HEK293 (cell line): ENCODE results near the gene CYP21A2.
"Not testable (repeated sequence)": the region's sequence is repeated elsewhere in the genome, so short reads cannot be mapped to it uniquely, and the experiment has no call there.

ENCODE experiments used
- CTCF ChIA-PET: fragments of 350-600 bp; formaldehyde crosslinking; extraction: SDS; loops from one replicate; lab custom pipeline; 2021; ENCODE audit warnings: antibody characterized with exemption; lab: Yijun Ruan, JAX
- POLR2A ChIA-PET: fragments of 300-600 bp; formaldehyde crosslinking; extraction: SDS; loops from one replicate; lab custom pipeline; 2020; ENCODE audit warnings: antibody characterized with exemption, inconsistent platforms; lab: Yijun Ruan, JAX
- H3K27ac ChIP-seq: fragments of 200-500 bp; sonication (Bioruptor generic); 2 replicates; pipeline ENCODE4 v1.5.1; 2014; ENCODE audit warnings: low read depth, low read length, control low read depth, inconsistent platforms; ENCODE audit errors: extremely low read depth
- H3K36me3 ChIP-seq, 2 experiments: fragments of 200-500 bp in 1 of 2; sonication (Bioruptor generic) in 1 of 2; 1 replicate in 1 of 2; 2 replicates in 1 of 2; pipeline ENCODE4 v1.5.1; 2014 to 2017; ENCODE audit warnings: inconsistent platforms in 2 of 2, low read length in 2 of 2; ENCODE audit not compliant: control insufficient read depth in 2 of 2, insufficient read depth in 1 of 2
- H3K4me1 ChIP-seq: fragments of 200-500 bp; sonication (Bioruptor generic); 2 replicates; pipeline ENCODE4 v1.5.1; 2014; ENCODE audit warnings: mild to moderate bottlenecking, low read length, inconsistent platforms; ENCODE audit not compliant: control insufficient read depth, insufficient read depth
- H3K4me3 ChIP-seq: 2 replicates; pipeline ENCODE4 v1.5.1; 2011; ENCODE audit warnings: low read depth, mild to moderate bottlenecking, control low read depth, low read length, moderate library complexity
- H3K9me3 ChIP-seq: fragments of 200-500 bp; sonication (Bioruptor generic); 2 replicates; pipeline ENCODE4 v1.5.1; 2014; ENCODE audit warnings: low read depth, low read length, inconsistent platforms; ENCODE audit not compliant: control insufficient read depth, insufficient read depth
- TCF7L2 ChIP-seq: IDR thresholded peaks from 2 replicates; pipeline ENCODE4 v1.6.1; 2011; ENCODE audit warnings: low read depth, mild to moderate bottlenecking, inconsistent platforms, low read length, moderate library complexity, borderline replicate concordance
- WT1 ChIP-seq: fragments of 450-650 bp; formaldehyde crosslinking; IDR thresholded peaks from 2 replicates; pipeline ENCODE4 v1.5.1; 2016; ENCODE audit warnings: missing biosample characterization, missing genetic modification characterization
- ZBTB20 ChIP-seq: fragments of 450-650 bp; formaldehyde crosslinking; IDR thresholded peaks from 2 replicates; pipeline ENCODE4 v1.5.1; 2016; ENCODE audit warnings: missing biosample characterization, missing genetic modification characterization
- ZFHX2 ChIP-seq: fragments of 450-650 bp; formaldehyde crosslinking; conservative IDR thresholded peaks from 2 replicates; pipeline ENCODE4 v1.5.1; 2016; ENCODE audit warnings: missing biosample characterization, missing genetic modification characterization
- ZNF18 ChIP-seq: fragments of 450-650 bp; formaldehyde crosslinking; IDR thresholded peaks from 2 replicates; pipeline ENCODE4 v1.5.1; 2016; ENCODE audit warnings: missing biosample characterization, missing genetic modification characterization
- ZNF211 ChIP-seq: fragments of 450-650 bp; formaldehyde crosslinking; IDR thresholded peaks from 2 replicates; pipeline ENCODE4 v1.5.1; 2016; ENCODE audit warnings: low read depth, missing biosample characterization, missing genetic modification characterization
- ZNF274 ChIP-seq, 2 experiments: fragments of 200-500 bp in 1 of 2; fragments of 450-650 bp in 1 of 2; sonication (Bioruptor generic) in 1 of 2; formaldehyde crosslinking in 1 of 2; IDR thresholded peaks; 2 replicates each; pipeline versions ENCODE4 v1.5.1 to v1.6.1; 2014 to 2016; ENCODE audit warnings: borderline replicate concordance in 1 of 2, inconsistent platforms in 1 of 2, low read length in 1 of 2, missing biosample characterization in 1 of 2, missing genetic modification characterization in 1 of 2
- ZNF280C ChIP-seq: fragments of 450-650 bp; formaldehyde crosslinking; IDR thresholded peaks from 2 replicates; pipeline ENCODE4 v1.5.1; 2016; ENCODE audit warnings: missing biosample characterization, missing genetic modification characterization
- ZNF280D ChIP-seq: fragments of 450-650 bp; formaldehyde crosslinking; IDR thresholded peaks from 2 replicates; pipeline ENCODE4 v1.5.1; 2016; ENCODE audit warnings: missing biosample characterization, missing genetic modification characterization
- ZNF324 ChIP-seq: fragments of 450-650 bp; formaldehyde crosslinking; IDR thresholded peaks from 2 replicates; pipeline ENCODE4 v1.5.1; 2016; ENCODE audit warnings: missing biosample characterization, missing genetic modification characterization
- ZNF335 ChIP-seq: fragments of 450-650 bp; formaldehyde crosslinking; conservative IDR thresholded peaks from 2 replicates; pipeline ENCODE4 v1.5.1; 2016; ENCODE audit warnings: missing biosample characterization, missing genetic modification characterization
- ZNF510 ChIP-seq: fragments of 450-650 bp; formaldehyde crosslinking; IDR thresholded peaks from 2 replicates; pipeline ENCODE4 v1.5.1; 2018; ENCODE audit warnings: mild to moderate bottlenecking, missing genetic modification characterization, missing biosample characterization; ENCODE audit not compliant: insufficient replicate concordance
- ZNF560 ChIP-seq: fragments of 450-650 bp; formaldehyde crosslinking; IDR thresholded peaks from 2 replicates; pipeline ENCODE4 v1.5.1; 2017; ENCODE audit warnings: missing biosample characterization, missing genetic modification characterization, borderline replicate concordance
- ZNF596 ChIP-seq: fragments of 450-650 bp; IDR thresholded peaks from 2 replicates; pipeline ENCODE4 v1.5.0; 2018; ENCODE audit warnings: missing biosample characterization, mild to moderate bottlenecking, missing genetic modification characterization, moderate library complexity

Gene CYP21A2

GRCh38 chr6:32058511-32058963 is 20.3 kb downstream of the CYP21A2 start:
- CTCF ChIA-PET: interaction anchor here (0.6 to 0.7 kb wide), 4 partner anchors 13 to 66 kb away, joined by 3 read pairs; no protein-coding TSS in a partner anchor
- POLR2A ChIA-PET: no interaction called here

GRCh38 chr6:32060966-32061655 is 22.9 kb downstream of the CYP21A2 start:
- Histone ChIP-seq H3K36me3 (no peaks in the 10 kb centered on the region), H3K4me1 (no peaks in the 10 kb centered on the region), H3K4me3 (no peak overlapping the region), H3K27ac (no peak overlapping the region), H3K9me3 (no peaks in the 10 kb centered on the region)
- POLR2A ChIA-PET: no interaction called here
- CTCF ChIA-PET: interaction anchor here (0.7 to 1.0 kb wide), 4 partner anchors 10 to 893 kb away, joined by 3 to 4 read pairs (median 3); no protein-coding TSS in a partner anchor
- TF ChIP-seq ZNF510 (tag by site-specific recombination): no peak
- 0 out of 2 replicates have a peak, but pooled peaks have one; percentile 8 for TF ChIP-seq ZFHX2
- no peak for TF ChIP-seq ZNF280C (tag by site-specific recombination)
- no peak for TF ChIP-seq ZNF280D (tag by site-specific recombination)
- TF ChIP-seq, all 188 proteins: peak for 1

More at GRCh38 chr6:32058511-32058963, 20.3 kb downstream of the CYP21A2 start:
- Histone ChIP-seq H3K36me3 (no peaks in the 10 kb centered on the region), H3K27ac (no peak overlapping the region), H3K4me1 (no peaks in the 10 kb centered on the region), H3K9me3 (no peaks in the 10 kb centered on the region), H3K4me3 (no peak overlapping the region)
- no peak for TF ChIP-seq ZNF211 (tag by site-specific recombination)

GRCh38 chr6:32064706-32065105 is 26.5 kb downstream of the CYP21A2 start:
- H3K4me3 ChIP-seq: no peak overlapping the region
- no peak for TF ChIP-seq ZNF596
- TF ChIP-seq ZNF324: no peak
- TF ChIP-seq ZNF18 (tag by site-specific recombination): no peak
- no peak for TF ChIP-seq ZNF335 (tag by site-specific recombination)
- no peak for TF ChIP-seq ZBTB20 (tag by site-specific recombination)
- no peak for TF ChIP-seq ZFHX2
- no peak for TF ChIP-seq TCF7L2
- no peak for TF ChIP-seq WT1 (tag by site-specific recombination)
- no peak for TF ChIP-seq ZNF560 (tag by site-specific recombination)
- no peak for TF ChIP-seq ZNF274 (IDR thresholded peaks at IDR 0.05; ENCODE audit: low read length)
- no peak for TF ChIP-seq ZNF274 (tag by site-specific recombination; IDR thresholded peaks at IDR 0.05; ENCODE audit: borderline replicate concordance)
- TF ChIP-seq, all 188 proteins: peak for 0
- ChIA-PET CTCF (interaction anchor here (0.6 to 2.9 kb wide), 3 partner anchors 14 to 33 kb away, joined by 3 to 20 read pairs (median 4); no protein-coding TSS in a partner anchor), POLR2A (no interaction called here)
- Histone ChIP-seq H3K9me3 (no peaks in the 10 kb centered on the region), H3K36me3 (no peaks in the 10 kb centered on the region), H3K4me1 (no peaks in the 10 kb centered on the region), H3K27ac (no peak overlapping the region)

GRCh38 chr6:32067521-32067920 is 29.3 kb downstream of the CYP21A2 start:
- H3K9me3 ChIP-seq, H3K4me1 ChIP-seq, POLR2A ChIA-PET, H3K36me3 ChIP-seq, H3K27ac ChIP-seq, CTCF ChIA-PET, H3K4me3 ChIP-seq: not testable (repeated sequence)

- H3K4me1 ChIP-seq, H3K9me3 ChIP-seq, H3K36me3 ChIP-seq, H3K4me3 ChIP-seq, H3K27ac ChIP-seq, POLR2A ChIA-PET: not testable (repeated sequence)
- CTCF ChIA-PET: interaction anchor here (1.8 kb wide), 1 partner anchor 20 kb away, joined by 8 read pairs; no protein-coding TSS in a partner anchor
Measured at GRCh38 chr6:32068315-32068714, 30.1 kb downstream of the CYP21A2 start.
